Activated CD8-positive, alpha-beta T cell treated with anti-CD3 and anti-CD28 coated beads for 36 hours (primary cell): ENCODE measurements around the gene GLE1. TPM values are rescaled to one million over a fixed set of nuclear protein-coding genes. Genes with fewer than 3 reads are reported as not detected.

Experiments used
- ATAC-seq: fragments of 200-7000 bp; cut with Tn5 transposase; one replicate; pipeline ENCODE4 v1.10.0; 2021; ENCODE audit warnings: mild to moderate bottlenecking, moderate library complexity
- CTCF ChIA-PET: fragments of 350-600 bp; sonication (Branson Sonifier 250); formaldehyde crosslinking; loops from one replicate; lab custom pipeline; 2021; ENCODE audit warnings: antibody characterized with exemption; lab: Charles Lee
- POLR2A ChIA-PET: fragments of 350-600 bp; sonication (Branson Sonifier 250); formaldehyde crosslinking; loops from one replicate; lab custom pipeline; 2021; ENCODE audit warnings: antibody characterized with exemption; lab: Charles Lee
- DNase-seq: peaks from one replicate; pipeline ENCODE4 v3.0.0-alpha.2; 2020
- H3K27ac Mint-ChIP-seq: one replicate; pipeline ENCODE4 v1.8.0; 2021; ENCODE audit warnings: mild to moderate bottlenecking, mixed read lengths
- H3K27me3 Mint-ChIP-seq: one replicate; pipeline ENCODE4 v1.8.0; 2021; ENCODE audit warnings: mixed read lengths
- H3K36me3 Mint-ChIP-seq: one replicate; pipeline ENCODE4 v1.8.0; 2021; ENCODE audit warnings: low read depth, mixed read lengths
- H3K4me1 Mint-ChIP-seq: one replicate; pipeline ENCODE4 v1.8.0; 2021; ENCODE audit warnings: low read depth, mixed read lengths
- H3K4me3 Mint-ChIP-seq: one replicate; pipeline ENCODE4 v1.8.0; 2021; ENCODE audit warnings: mild to moderate bottlenecking, moderate library complexity, mixed read lengths
- H3K9me3 Mint-ChIP-seq: one replicate; pipeline ENCODE4 v1.8.0; 2021; ENCODE audit warnings: mixed read lengths
- CTCF ChIP-seq: fragments of 200-600 bp; IDR thresholded peaks from one replicate; pipeline ENCODE4 v1.8.0; 2022; ENCODE audit warnings: antibody characterized with exemption, mild to moderate bottlenecking
- intact Hi-C: fragments of 100-400 bp; cut with micrococcal nuclease; formaldehyde crosslinking; loops from one replicate; pipeline ENCODE4 v1.10.0; 2022
- total RNA-seq, 2 experiments: library from RNA; stranded (reverse); gene quantifications; one replicate each; pipeline ENCODE4 v1.2.3, GENCODE V29; 2021

The GLE1 gene
- total RNA-seq, 2 experiments from 2014 or later: 46.8 to 48.2 TPM

GRCh38 chr9:128457207-128457606 is 47.3 kb upstream of the GLE1 start:
- peak overlapping the region; percentile 88 for H3K27ac Mint-ChIP-seq
- H3K36me3 Mint-ChIP-seq: peaks cover 30% of the 10 kb centered on the region

DNA sequence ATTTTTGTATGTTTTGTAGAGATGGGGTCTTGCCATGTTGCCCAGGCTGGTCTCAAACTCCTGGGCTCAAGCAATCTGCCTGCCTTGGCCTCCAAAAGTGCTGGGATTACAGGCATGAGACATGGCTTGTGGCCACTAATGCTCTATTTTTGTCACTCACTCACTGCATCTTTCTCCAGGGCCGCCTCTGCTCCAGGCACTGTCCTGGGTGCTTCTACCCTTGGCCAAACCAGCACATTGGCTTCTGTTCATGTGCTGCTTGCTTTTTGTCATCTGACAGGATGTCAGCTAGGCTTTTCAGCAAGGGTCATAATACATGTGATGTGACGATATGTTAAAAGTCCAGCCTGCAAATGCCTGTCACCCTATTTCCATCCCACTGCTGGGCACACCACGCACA is 45.5 kb upstream of the GLE1 start:
- peaks cover 16% of the 10 kb centered on the region for H3K4me1 Mint-ChIP-seq
- H3K9me3 Mint-ChIP-seq: no peaks in the 10 kb centered on the region
- ChIA-PET POLR2A (interaction anchor here (0.7 kb wide), 1 partner anchor 218 kb away, joined by 3 read pairs; no protein-coding TSS in a partner anchor), CTCF (no interaction called here)
- TF ChIP-seq CTCF: no peak
- no peak for ATAC-seq
- H3K27ac Mint-ChIP-seq: no peak overlapping the region
- no peak overlapping the region for H3K4me3 Mint-ChIP-seq
- H3K36me3 Mint-ChIP-seq: peaks cover 41% of the 10 kb centered on the region
- H3K27me3 Mint-ChIP-seq: no peaks in the 10 kb centered on the region
- DNase-seq: no peak
- intact Hi-C loops: no loop called here

More at GRCh38 chr9:128457207-128457606, 47.3 kb upstream of the GLE1 start:
- ATAC-seq: no peak
- no peaks in the 10 kb centered on the region for H3K9me3 Mint-ChIP-seq
- H3K4me1 Mint-ChIP-seq: peaks cover 16% of the 10 kb centered on the region
- H3K4me3 Mint-ChIP-seq: peak overlapping the region; percentile 82
- H3K27me3 Mint-ChIP-seq: no peaks in the 10 kb centered on the region
- TF ChIP-seq CTCF: no peak
- CTCF ChIA-PET: interaction anchor here (1.2 to 1.4 kb wide), 3 partner anchors 19 to 361 kb away, joined by 3 read pairs; partner anchors contain the start of gene ENDOG
- POLR2A ChIA-PET: interaction anchor here (0.6 to 1.1 kb wide), 5 partner anchors 9 to 946 kb away, joined by 3 to 4 read pairs (median 3); partner anchors contain the start of genes GLE1 and ZDHHC12
- no peak for DNase-seq
- intact Hi-C loops: no loop called here

GRCh38 chr9:128469070-128469469 is 35.4 kb upstream of the GLE1 start:
- Mint-ChIP-seq H3K36me3 (peaks cover 35% of the 10 kb centered on the region), H3K4me3 (no peak overlapping the region), H3K27ac (no peak overlapping the region), H3K27me3 (no peaks in the 10 kb centered on the region), H3K4me1 (no peaks in the 10 kb centered on the region), H3K9me3 (no peaks in the 10 kb centered on the region)
- ChIA-PET POLR2A (no interaction called here), CTCF (interaction anchor here (0.7 kb wide), 1 partner anchor 146 kb away, joined by 3 read pairs; no protein-coding TSS in a partner anchor)
- intact Hi-C loops: no loop called here
- no peak for DNase-seq
- no peak for ATAC-seq
- no peak for TF ChIP-seq CTCF

DNA sequence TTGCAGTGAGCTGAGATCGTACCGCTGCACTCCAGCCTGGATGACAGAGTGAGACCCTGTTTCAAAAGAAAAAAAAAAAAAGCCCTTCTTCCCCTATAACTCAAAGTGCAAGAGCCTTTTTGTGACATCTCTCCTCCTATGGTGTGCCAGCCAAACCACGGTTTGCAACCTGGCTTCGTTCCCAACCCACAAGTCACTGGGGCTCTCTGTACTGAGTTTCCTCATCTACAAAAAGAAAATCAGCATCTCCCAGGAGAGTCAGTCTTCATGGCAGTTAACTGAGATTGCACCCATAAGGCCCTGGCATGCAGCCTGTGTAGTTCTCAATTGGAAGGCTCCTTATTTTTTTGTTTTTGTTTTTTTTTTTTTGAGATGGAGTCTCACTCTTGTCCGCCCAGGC is 34.0 kb upstream of the GLE1 start:
- Mint-ChIP-seq H3K4me1 (no peaks in the 10 kb centered on the region), H3K36me3 (peaks cover 40% of the 10 kb centered on the region), H3K4me3 (no peak overlapping the region), H3K9me3 (no peaks in the 10 kb centered on the region), H3K27ac (no peak overlapping the region), H3K27me3 (no peaks in the 10 kb centered on the region)
- no peak for TF ChIP-seq CTCF
- POLR2A ChIA-PET: no interaction called here
- intact Hi-C loops: no loop called here
- ATAC-seq: peak; percentile 30
- DNase-seq: peak; percentile 12
- CTCF ChIA-PET: interaction anchor here (0.7 kb wide), 1 partner anchor 21 kb away, joined by 3 read pairs; no protein-coding TSS in a partner anchor

GRCh38 chr9:128473104-128473503 is 31.4 kb upstream of the GLE1 start:
- ATAC-seq: no peak
- no peak for TF ChIP-seq CTCF
- H3K4me3 Mint-ChIP-seq: no peak overlapping the region
- CTCF ChIA-PET: no interaction called here
- POLR2A ChIA-PET: no interaction called here
- intact Hi-C loops: no loop called here
- no peak overlapping the region for H3K27ac Mint-ChIP-seq
- H3K36me3 Mint-ChIP-seq: peaks cover 46% of the 10 kb centered on the region
- no peaks in the 10 kb centered on the region for H3K27me3 Mint-ChIP-seq
- H3K9me3 Mint-ChIP-seq: no peaks in the 10 kb centered on the region
- H3K4me1 Mint-ChIP-seq: no peaks in the 10 kb centered on the region
- DNase-seq: no peak
